ENCODE data around the gene RACGAP1. TPM values are rescaled to one million over a fixed set of nuclear protein-coding genes. Genes with fewer than 3 reads are reported as not detected.

The RACGAP1 gene
- total RNA-seq, 1 donor from 2014 or later, result 18.8 TPM

DNA sequence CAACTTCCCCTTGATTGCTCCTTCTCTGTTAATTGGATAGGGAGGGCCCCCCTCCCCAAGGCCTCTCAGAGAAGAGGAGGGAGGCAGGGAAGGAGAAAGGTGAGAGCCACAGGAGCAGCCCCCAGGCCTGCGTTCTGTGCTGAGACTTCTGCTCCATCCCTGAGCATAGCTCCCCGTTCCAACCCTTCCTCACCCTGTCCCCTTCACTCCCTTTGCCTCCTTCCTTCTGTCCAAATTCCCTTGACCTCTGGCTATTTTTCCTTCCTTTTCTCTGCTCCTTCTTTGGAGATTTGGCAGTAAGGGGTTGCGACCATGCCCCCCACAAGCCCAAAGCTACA lies 31.3 kb upstream of the RACGAP1 start:
- H3K9ac ChIP-seq (ENCODE audit: low read length), result no peak overlapping the region
- Mint-ChIP-seq H3K9me3 (ENCODE audit: unreplicated experiment) (peaks cover 3% of the 10 kb centered on the region), H3K4me1 (ENCODE audit: low read depth, unreplicated experiment) (peaks cover 17% of the 10 kb centered on the region), H3K27ac (ENCODE audit: unreplicated experiment) (peak overlapping the region; percentile 70), H3K36me3 (ENCODE audit: low read depth, unreplicated experiment) (peaks cover 13% of the 10 kb centered on the region), H3K4me3 (ENCODE audit: unreplicated experiment) (peak overlapping the region; percentile 92), H3K27me3 (ENCODE audit: low read depth, unreplicated experiment) (peaks cover 60% of the 10 kb centered on the region)
- FAIRE-seq (no peak), DNase-seq (ENCODE audit: low read depth) (no peak)
- no peaks in the 10 kb centered on the region for H3K79me2 ChIP-seq (ENCODE audit: insufficient read depth, low read length)
- no peaks in the 10 kb centered on the region for H3K36me3 ChIP-seq (ENCODE audit: insufficient read depth, low read length)
- peaks cover 5% of the 10 kb centered on the region for H4K20me1 ChIP-seq (ENCODE audit: insufficient read depth, low read length)
- H2AFZ ChIP-seq (ENCODE audit: low read depth, low read length), result peak overlapping the region; percentile 84
- no peak overlapping the region for H3K27ac ChIP-seq (ENCODE audit: low read depth, low read length)
- no peak for TF ChIP-seq CTCF (IDR thresholded peaks at IDR 0.05; ENCODE audit: insufficient read depth, low read depth, low read length)
- no peak for TF ChIP-seq EZH2 (IDR thresholded peaks at IDR 0.05; ENCODE audit: insufficient read depth, low read length)
- H3K4me1 ChIP-seq (ENCODE audit: insufficient read depth, low read length), result peaks cover 15% of the 10 kb centered on the region
- peaks cover 14% of the 10 kb centered on the region for H3K27me3 ChIP-seq (ENCODE audit: insufficient read depth, low read length)
- peak overlapping the region; percentile 97 for H3K4me2 ChIP-seq (ENCODE audit: low read length)
- peak overlapping the region; percentile 70 for H3K4me3 ChIP-seq (ENCODE audit: insufficient read depth, low read depth, low read length)
- H3K9me3 ChIP-seq (ENCODE audit: insufficient read depth, low read depth, low read length), result no peaks in the 10 kb centered on the region

DNA sequence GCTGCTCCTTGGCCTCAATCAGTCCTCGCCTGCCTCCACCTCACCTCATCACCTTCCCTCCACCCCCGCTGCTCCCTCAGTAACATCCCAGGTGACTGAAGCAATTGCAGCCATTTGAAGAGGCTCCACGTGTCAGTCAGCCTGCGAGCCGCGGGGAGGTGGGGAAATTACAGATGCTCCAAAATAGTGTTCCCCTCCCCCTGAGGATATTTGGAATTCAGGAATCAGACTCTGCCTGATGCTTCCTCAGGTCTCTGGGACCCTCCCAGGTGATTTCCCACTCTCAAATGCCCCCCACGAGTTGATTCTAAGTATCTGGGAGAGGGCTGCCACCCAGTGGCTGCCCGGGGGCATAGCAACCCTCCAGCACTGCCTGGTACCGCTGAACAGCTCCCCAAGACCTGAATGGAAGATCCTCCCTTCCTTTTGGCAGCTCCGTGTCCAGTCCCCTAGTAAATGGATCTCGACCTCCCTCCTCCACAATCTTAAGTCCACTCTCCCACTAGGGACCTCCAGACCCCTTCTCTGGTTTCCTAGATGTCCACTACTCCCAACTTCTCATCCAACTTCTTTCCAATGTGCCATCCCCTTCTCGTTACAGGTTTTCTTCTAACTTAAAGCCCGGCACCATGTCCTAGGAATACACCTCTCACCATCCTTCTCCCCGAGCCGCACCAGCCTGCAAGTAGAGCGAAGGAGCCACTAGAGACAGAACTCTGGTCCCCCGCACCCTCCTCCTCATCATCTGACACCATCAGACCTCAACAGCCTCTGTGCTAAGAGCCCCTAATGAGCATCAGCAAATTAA lies 30.7 kb upstream of the RACGAP1 start:
- no peak for DNase-seq (ENCODE audit: low read depth)
- Mint-ChIP-seq H3K36me3 (ENCODE audit: low read depth, unreplicated experiment) (peaks cover 8% of the 10 kb centered on the region), H3K4me3 (ENCODE audit: unreplicated experiment) (peak overlapping the region; percentile 51), H3K27me3 (ENCODE audit: low read depth, unreplicated experiment) (peaks cover 60% of the 10 kb centered on the region), H3K4me1 (ENCODE audit: low read depth, unreplicated experiment) (peaks cover 17% of the 10 kb centered on the region), H3K27ac (ENCODE audit: unreplicated experiment) (no peak overlapping the region), H3K9me3 (ENCODE audit: unreplicated experiment) (no peaks in the 10 kb centered on the region)
- no peak for FAIRE-seq
- Histone ChIP-seq H3K27ac (ENCODE audit: low read depth, low read length) (no peak overlapping the region), H3K9ac (ENCODE audit: low read length) (no peak overlapping the region), H3K79me2 (ENCODE audit: insufficient read depth, low read length) (no peaks in the 10 kb centered on the region), H3K36me3 (ENCODE audit: insufficient read depth, low read length) (no peaks in the 10 kb centered on the region), H3K9me3 (ENCODE audit: insufficient read depth, low read depth, low read length) (no peaks in the 10 kb centered on the region), H3K4me2 (ENCODE audit: low read length) (peak overlapping the region; percentile 65), H4K20me1 (ENCODE audit: insufficient read depth, low read length) (peaks cover 5% of the 10 kb centered on the region), H2AFZ (ENCODE audit: low read depth, low read length) (peak overlapping the region; percentile 43), H3K4me1 (ENCODE audit: insufficient read depth, low read length) (peaks cover 15% of the 10 kb centered on the region), H3K4me3 (ENCODE audit: insufficient read depth, low read depth, low read length) (no peak overlapping the region), H3K27me3 (ENCODE audit: insufficient read depth, low read length) (peaks cover 20% of the 10 kb centered on the region)
- TF ChIP-seq CTCF (IDR thresholded peaks at IDR 0.05; ENCODE audit: insufficient read depth, low read depth, low read length) (peak; percentile 95), EZH2 (IDR thresholded peaks at IDR 0.05; ENCODE audit: insufficient read depth, low read length) (no peak)

DNA sequence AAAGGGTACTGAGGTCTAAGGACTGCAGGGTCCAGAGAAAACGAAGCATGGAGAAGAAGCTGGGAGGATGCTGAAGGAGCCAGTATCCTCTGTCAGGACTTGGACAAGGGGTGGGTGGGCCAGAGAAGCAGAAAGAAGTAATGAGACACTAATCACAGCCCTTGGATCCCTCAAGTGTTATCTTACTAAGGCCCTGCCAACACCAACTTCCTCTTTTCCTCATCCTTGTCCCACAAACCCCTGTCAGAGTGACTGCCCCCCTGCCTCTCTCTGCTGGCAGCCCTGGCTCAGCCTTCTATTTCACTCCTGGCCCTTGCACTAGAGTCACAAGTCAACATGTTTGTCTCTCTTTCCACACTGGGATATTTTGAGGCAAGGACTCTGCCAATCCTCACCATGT lies 28.3 kb upstream of the RACGAP1 start:
- Mint-ChIP-seq H3K9me3 (ENCODE audit: unreplicated experiment) (no peaks in the 10 kb centered on the region), H3K27me3 (ENCODE audit: low read depth, unreplicated experiment) (peaks cover 62% of the 10 kb centered on the region), H3K4me1 (ENCODE audit: low read depth, unreplicated experiment) (peaks cover 10% of the 10 kb centered on the region), H3K27ac (ENCODE audit: unreplicated experiment) (no peak overlapping the region), H3K4me3 (ENCODE audit: unreplicated experiment) (no peak overlapping the region), H3K36me3 (ENCODE audit: low read depth, unreplicated experiment) (peaks cover 3% of the 10 kb centered on the region)
- Histone ChIP-seq H3K27me3 (ENCODE audit: insufficient read depth, low read length) (peaks cover 29% of the 10 kb centered on the region), H2AFZ (ENCODE audit: low read depth, low read length) (no peak overlapping the region), H3K4me3 (ENCODE audit: insufficient read depth, low read depth, low read length) (no peak overlapping the region), H4K20me1 (ENCODE audit: insufficient read depth, low read length) (peaks cover 5% of the 10 kb centered on the region), H3K9ac (ENCODE audit: low read length) (no peak overlapping the region), H3K4me2 (ENCODE audit: low read length) (no peak overlapping the region), H3K27ac (ENCODE audit: low read depth, low read length) (no peak overlapping the region), H3K9me3 (ENCODE audit: insufficient read depth, low read depth, low read length) (no peaks in the 10 kb centered on the region), H3K79me2 (ENCODE audit: insufficient read depth, low read length) (no peaks in the 10 kb centered on the region), H3K36me3 (ENCODE audit: insufficient read depth, low read length) (no peaks in the 10 kb centered on the region), H3K4me1 (ENCODE audit: insufficient read depth, low read length) (peaks cover 10% of the 10 kb centered on the region)
- FAIRE-seq (no peak), DNase-seq (ENCODE audit: low read depth) (no peak)
- TF ChIP-seq EZH2 (IDR thresholded peaks at IDR 0.05; ENCODE audit: insufficient read depth, low read length) (no peak), CTCF (IDR thresholded peaks at IDR 0.05; ENCODE audit: insufficient read depth, low read depth, low read length) (no peak)

Measured in astrocyte (in vitro differentiated cells and primary cell).